D721Med (cell line): Measurements from ENCODE around the gene MCHR1.

Experiments used
- DNase-seq: peaks from one replicate; pipeline ENCODE4 v3.0.0; 2011; ENCODE audit warnings: low spot score; ENCODE audit not compliant: insufficient read length
- FAIRE-seq: peaks from 2 replicates; lab custom pipeline; 2011; peaks lifted over from hg19 to GRCh38; lab: Jason Lieb, UNC
- CTCF ChIP-seq: IDR thresholded peaks from 2 replicates; pipeline ENCODE4 v1.5.1; 2012; ENCODE audit warnings: mild to moderate bottlenecking, control low read depth; ENCODE audit not compliant: insufficient read depth; ENCODE audit errors: missing control alignments

The MCHR1 gene

GRCh38 chr22:40679249-40679963 is at the start of gene MCHR1:
Gene MCHR1, plus strand, starts transcription at chr22:40679484. Its CDS starts 169 bp downstream, at chr22:40679653.
- FAIRE-seq = no peak
- no peak for DNase-seq
- TF ChIP-seq CTCF = no peak

- DNase-seq (no peak), FAIRE-seq (no peak)
- TF ChIP-seq CTCF = no peak
Observed at GRCh38 chr22:40631925-40632324, 47.4 kb upstream of the MCHR1 start.

- FAIRE-seq = no peak
- no peak for DNase-seq
- TF ChIP-seq CTCF = no peak
Observed at GRCh38 chr22:40633036-40633435, 46.2 kb upstream of the MCHR1 start.

- DNase-seq (no peak), FAIRE-seq (no peak)
- TF ChIP-seq CTCF = no peak
Observed at GRCh38 chr22:40634119-40634903, 45.0 kb upstream of the MCHR1 start.

GRCh38 chr22:40635043-40635939 is 44.0 kb upstream of the MCHR1 start:
- DNase-seq (no peak), FAIRE-seq (no peak)
- TF ChIP-seq CTCF = no peak

- DNase-seq (no peak), FAIRE-seq (no peak)
- TF ChIP-seq CTCF = no peak
Observed at GRCh38 chr22:40635940-40636379, 43.3 kb upstream of the MCHR1 start.
